NCI-H345 (cell line): Measurements from ENCODE around the gene CNTN4.

Experiments used
- DNase-seq: peaks from one replicate; lab custom pipeline; 2025; lab: John Stamatoyannopoulos, UW

Gene CNTN4

GRCh38 chr3:2268779-2269178, 170.1 kb downstream of the CNTN4 start:
- no peak for DNase-seq

- DNase-seq: no peak
These were observed 175.9 kb downstream of the CNTN4 start for GRCh38 chr3:2274526-2274925.

GRCh38 chr3:2283818-2284217, 185.2 kb downstream of the CNTN4 start:
- DNase-seq: no peak

- no peak for DNase-seq
These were observed 202.3 kb downstream of the CNTN4 start for GRCh38 chr3:2300938-2301337.

- no peak for DNase-seq
These were observed 202.7 kb downstream of the CNTN4 start for GRCh38 chr3:2301361-2301760.

GRCh38 chr3:2303566-2303965, 204.9 kb downstream of the CNTN4 start:
- no peak for DNase-seq

- DNase-seq: no peak
These were observed 212.4 kb downstream of the CNTN4 start for GRCh38 chr3:2311022-2311421.

GRCh38 chr3:2317521-2317920, 218.9 kb downstream of the CNTN4 start:
- no peak for DNase-seq

- no peak for DNase-seq
These were observed 236.3 kb downstream of the CNTN4 start for GRCh38 chr3:2334921-2335320.

- no peak for DNase-seq
These were observed 244.5 kb downstream of the CNTN4 start for GRCh38 chr3:2343031-2343682.

- no peak for DNase-seq
These were observed 253.6 kb downstream of the CNTN4 start for GRCh38 chr3:2352134-2352762.

- DNase-seq: no peak
These were observed 256.0 kb downstream of the CNTN4 start for GRCh38 chr3:2354702-2355101.

- DNase-seq: no peak
These were observed 257.8 kb downstream of the CNTN4 start for GRCh38 chr3:2356298-2356950.

GRCh38 chr3:2360815-2361214, 262.1 kb downstream of the CNTN4 start:
- no peak for DNase-seq

GRCh38 chr3:2362122-2362521, 263.5 kb downstream of the CNTN4 start:
- no peak for DNase-seq

- DNase-seq: no peak
These were observed 265.2 kb downstream of the CNTN4 start for GRCh38 chr3:2363854-2364253.

- DNase-seq: no peak
These were observed 271.7 kb downstream of the CNTN4 start for GRCh38 chr3:2370317-2370716.

- no peak for DNase-seq
These were observed 273.6 kb downstream of the CNTN4 start for GRCh38 chr3:2372306-2372705.

GRCh38 chr3:2375376-2375775, 276.7 kb downstream of the CNTN4 start:
- no peak for DNase-seq

- no peak for DNase-seq
These were observed 278.6 kb downstream of the CNTN4 start for GRCh38 chr3:2377281-2377680.

GRCh38 chr3:2390926-2391532, 292.4 kb downstream of the CNTN4 start:
- no peak for DNase-seq

- no peak for DNase-seq
These were observed 293.2 kb downstream of the CNTN4 start for GRCh38 chr3:2391896-2392295.

GRCh38 chr3:2392981-2393380, 294.3 kb downstream of the CNTN4 start:
- DNase-seq: no peak
